CD4-positive, alpha-beta T cell treated with Interleukin-21 for 1 hour (primary cell): ENCODE results near the gene C3orf33.
"Not testable (repeated sequence)": the region's sequence is repeated elsewhere in the genome, so short reads cannot be mapped to it uniquely, and the experiment has no call there.

Experiments
- DNase-seq: peaks from one replicate; pipeline ENCODE4 v3.0.0-alpha.2; 2020

The C3orf33 gene, protein sequence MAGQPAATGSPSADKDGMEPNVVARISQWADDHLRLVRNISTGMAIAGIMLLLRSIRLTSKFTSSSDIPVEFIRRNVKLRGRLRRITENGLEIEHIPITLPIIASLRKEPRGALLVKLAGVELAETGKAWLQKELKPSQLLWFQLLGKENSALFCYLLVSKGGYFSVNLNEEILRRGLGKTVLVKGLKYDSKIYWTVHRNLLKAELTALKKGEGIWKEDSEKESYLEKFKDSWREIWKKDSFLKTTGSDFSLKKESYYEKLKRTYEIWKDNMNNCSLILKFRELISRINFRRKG

DNA sequence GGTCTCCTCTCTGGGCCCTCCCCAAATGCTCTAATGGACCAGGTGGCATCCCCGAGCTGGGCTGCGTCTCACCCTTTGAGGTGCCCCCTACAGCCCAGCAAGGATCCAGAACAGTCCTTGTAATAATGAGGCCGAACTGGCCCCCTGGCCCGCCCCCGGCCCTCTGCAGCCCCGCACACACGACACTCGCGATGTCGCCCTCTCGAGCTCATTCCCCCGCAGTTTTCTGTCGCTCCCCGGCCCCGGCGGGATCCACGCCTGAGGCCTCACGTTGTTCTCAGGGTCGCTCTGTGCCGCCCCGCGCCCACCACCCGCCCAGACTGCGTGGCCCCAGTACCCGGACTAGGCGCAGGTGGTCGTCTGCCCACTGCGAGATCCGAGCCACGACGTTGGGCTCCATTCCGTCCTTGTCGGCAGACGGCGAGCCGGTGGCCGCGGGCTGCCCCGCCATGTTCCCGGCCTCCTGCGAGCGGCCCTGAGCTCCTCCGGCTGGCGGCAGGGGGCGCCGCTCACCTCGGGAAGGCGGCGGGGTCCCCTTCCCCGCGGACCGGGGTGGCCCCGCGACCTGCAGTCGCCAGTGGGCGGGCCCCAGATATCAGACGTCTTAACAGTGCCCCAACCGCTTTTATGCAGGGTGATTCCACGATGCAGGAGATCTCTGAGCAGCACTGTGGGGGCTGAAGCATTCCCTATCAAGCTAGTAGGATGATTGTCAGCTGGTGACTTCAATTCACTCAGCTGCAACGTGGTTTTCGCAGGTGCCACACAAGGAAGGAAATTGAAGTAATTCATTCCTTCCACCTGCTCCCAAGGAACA lies at the start of gene C3orf33:
C3orf33 (minus strand) TSS at position 477 of the 817 bp plus-strand sequence; CDS start at position 451, 26 bp downstream.
- DNase-seq = peak; percentile 82

DNA sequence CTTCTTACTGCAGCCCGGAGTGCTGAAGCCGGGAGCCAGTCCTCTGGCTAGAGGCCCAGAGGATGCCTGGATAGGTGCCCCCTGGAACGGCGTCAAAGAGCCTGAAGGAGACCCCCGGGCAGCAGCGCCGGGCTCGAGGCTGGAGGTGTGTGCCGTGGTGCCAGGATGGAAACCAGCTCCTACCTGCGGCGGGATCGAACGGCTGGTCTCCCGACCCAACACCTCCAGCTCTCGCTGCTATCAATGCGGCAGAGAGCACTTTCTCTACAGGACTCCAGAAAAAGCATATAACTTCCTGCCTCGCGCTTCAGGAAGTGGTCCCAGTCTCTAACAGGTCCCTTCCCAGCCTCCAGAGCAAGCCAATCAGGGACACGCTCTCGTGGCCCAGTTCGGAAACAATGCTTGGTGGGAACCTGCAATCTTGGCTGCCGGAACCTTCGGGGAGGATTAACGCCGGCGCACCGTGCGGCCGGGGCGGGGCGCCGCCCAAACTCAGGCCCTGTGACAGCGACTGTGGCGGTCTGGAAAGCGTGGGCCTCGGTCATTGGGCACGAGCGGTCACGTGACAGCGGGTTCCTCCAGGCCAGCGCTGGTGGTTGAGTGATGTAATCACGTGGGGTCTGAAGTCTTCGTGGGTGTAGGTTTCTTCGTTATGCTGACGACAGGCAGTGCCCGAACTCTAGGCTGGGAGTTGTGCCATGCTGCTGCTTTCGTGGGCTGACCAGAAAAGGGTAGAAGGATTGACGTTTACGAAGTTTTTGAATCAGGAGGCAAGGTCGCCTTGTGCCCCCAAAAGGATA lies 48.3 kb upstream of the C3orf33 start, which contains the start of gene SLC33A1:
SLC33A1 (minus strand) TSS at position 287 of the 800 bp plus-strand sequence. CDS start 430 bp downstream, outside the sequence.
- DNase-seq = peak; percentile 99

DNA sequence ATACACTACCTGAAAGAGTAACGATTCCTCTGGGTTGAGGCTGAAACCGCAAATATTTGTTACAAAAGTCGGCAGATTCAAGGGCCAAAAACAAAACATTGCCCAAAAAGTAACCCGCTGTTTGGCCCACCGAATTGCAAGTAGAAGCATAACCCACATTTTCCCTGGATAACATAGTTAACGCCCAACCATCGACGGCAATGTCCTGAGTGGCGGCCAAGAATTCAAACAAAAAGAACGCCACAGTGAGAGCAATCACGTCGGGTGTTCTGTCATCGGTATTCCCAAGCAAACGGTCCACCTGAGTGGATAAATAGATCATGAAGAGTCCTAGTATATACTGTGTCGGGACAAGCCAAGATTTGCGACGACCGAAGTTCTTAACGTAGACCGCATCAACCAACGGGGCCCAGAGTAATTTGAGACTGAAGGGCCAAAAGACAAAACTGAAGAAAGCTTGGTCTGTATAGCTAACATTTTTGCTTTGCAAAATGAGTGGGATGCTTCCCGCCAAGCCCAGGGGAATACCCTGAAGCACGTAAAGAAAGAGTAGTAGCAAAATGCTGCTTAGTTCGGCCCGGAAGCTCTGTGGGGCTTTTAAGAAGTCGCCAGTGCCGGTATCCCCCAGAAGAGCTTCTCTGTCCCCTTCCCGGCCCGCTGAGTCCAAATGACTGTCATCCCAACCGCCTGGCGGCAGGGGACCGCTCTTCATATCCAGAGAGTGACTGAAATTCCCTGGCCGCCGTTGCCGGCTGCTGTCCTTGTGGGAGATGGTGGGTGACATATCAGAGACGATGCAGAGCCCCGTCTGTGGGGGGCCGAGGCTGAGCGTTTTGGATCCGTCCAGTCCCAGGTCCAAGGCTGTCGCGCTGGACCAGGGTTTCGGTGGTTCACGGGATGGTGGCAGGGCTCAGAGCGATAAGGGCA lies 47.4 kb upstream of the C3orf33 start:
- peak; percentile 29 for DNase-seq

DNA sequence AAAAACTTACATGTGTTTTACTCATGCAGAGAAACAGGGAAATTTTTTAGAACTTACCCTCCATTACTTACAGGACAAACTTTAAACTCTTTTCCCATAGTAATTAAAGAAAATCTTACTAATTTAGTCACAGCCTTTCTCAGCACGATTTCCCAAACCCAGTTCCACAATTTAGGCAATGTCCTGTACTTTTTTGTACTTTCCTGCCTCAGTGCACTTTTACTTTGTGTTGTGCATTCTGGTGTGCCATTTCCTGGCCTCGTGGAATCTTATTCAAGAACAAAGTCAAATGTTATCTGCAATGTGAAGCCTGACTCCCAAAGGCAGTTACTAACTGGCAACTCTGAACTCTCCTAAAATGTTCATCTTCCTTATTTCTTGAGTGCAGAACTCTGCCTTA lies 46.3 kb upstream of the C3orf33 start:
- DNase-seq = no peak

DNA sequence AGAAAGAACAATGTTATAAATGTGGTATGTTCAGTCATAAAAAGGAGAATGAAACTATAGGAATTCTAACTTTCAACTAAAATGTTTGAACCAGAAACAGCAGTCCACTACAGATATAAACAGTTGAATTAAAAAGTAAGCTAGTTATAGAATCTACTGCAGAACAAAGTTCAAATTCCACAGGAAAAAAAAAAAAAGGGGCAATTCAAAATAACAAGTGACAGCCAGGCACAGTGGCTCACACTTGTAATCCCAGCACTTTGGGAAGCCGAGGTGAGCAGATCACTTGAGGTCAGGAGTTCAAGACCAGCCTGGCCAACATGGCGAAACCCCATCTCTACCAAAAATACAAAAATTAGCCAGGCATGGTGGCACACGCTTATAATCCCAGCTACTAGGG lies 43.3 kb upstream of the C3orf33 start:
- DNase-seq = not testable (repeated sequence)

- no peak for DNase-seq
Observed at GRCh38 chr3:155847993-155848392, 41.9 kb upstream of the C3orf33 start.

- DNase-seq = no peak
Observed at GRCh38 chr3:155846119-155846518, 40.0 kb upstream of the C3orf33 start.

GRCh38 chr3:155843569-155843968 lies 37.5 kb upstream of the C3orf33 start:
- DNase-seq = no peak

GRCh38 chr3:155835341-155836071 lies 29.4 kb upstream of the C3orf33 start:
- DNase-seq = no peak

DNA sequence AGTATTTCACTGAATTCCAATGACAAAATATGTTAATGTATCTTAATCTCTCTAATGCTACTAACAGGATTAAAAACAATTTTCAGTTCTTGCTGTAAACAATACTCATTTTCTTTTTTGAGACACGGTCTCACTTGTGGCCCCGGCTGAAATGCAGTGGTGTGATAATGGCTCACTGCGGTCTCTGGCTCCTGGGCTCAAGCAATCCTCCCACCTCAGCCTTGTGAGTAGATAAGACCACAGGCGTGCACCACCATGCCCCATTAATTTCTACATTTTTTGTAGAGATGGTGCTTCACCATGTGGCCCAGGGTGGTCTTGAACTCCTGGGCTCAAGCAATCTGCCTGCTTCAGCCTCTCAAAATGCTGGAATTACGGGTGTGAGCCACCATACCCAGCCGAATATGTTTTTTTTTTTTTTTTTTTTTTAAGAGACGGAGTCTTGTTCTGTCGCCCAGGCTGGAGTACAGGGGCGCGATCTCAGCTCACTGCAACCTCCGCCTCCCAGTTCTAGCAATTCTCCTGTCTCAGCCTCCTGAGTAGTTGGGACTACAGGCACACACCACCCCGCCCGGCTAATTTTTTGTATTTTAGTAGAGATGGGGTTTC lies 22.5 kb upstream of the C3orf33 start:
- not testable (repeated sequence) for DNase-seq

- no peak for DNase-seq
Observed at GRCh38 chr3:155815030-155815545, 9.0 kb upstream of the C3orf33 start.

DNA sequence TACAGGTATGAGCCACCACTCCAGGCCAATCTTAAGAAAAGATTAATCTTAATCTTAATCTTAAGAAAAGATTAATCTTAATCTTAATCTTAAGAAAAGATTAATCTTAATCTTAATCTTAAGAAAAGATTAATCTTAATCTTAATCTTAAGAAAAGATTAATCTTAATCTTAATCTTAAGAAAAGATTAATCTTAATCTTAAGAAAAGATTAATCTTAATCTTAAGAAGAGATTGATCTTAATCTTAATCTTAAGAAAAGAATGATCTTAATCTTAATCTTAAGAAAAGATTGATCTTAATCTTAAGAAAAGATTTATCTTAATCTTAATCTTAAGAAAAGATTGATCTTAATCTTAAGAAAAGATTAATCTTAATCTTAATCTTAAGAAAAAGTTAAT lies 7.1 kb upstream of the C3orf33 start:
- DNase-seq = not testable (repeated sequence)

GRCh38 chr3:155809181-155809580 lies 3.1 kb upstream of the C3orf33 start:
- DNase-seq = no peak

DNA sequence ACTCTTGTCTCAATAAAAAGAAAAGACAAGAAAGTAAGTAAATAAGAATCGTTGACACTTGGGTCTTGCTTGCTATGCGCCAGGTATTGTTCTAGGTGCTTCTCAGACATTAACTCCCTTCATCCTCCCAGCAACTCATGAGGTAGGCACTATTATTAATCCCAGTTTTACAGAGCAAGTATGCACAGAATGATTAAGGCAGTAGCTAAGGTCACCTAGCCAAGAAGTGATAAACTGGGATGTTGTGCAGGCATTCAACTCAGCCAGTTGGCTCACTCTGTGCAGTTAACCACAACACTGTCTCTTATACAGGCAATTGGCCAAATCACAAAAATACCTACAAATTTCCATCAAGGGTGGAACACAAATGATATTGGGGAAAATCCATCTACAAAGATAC lies 1.7 kb upstream of the C3orf33 start:
- no peak for DNase-seq

DNA sequence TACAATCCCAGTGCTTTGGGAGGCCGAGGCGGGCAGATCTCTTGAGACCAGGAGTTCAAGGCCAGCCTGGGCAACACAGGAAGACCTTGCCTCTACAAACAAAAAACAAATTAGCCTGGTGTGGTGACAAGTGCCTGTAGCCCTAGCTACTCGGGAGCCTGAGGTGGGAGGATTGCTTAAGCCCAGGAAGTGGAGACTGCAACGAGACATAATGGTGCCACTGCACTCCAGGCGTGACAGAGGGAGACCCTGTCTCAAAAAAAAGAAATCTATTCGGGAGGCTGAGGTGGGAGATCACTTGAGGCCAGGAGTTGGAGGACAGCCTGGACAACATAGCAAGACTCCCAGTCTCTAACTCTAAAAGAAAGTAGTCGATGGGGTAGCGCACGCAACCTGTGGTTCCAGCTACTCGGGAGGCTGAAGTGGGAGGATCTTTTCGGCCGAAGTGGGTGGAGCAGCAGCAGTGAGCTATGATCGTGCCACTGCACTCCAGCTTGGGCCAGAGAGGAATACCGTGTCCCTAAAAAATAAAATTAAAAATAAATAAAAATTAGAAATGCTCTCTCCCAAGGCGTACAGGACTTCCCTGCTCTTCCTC lies 775 bp downstream of the C3orf33 start:
- peak; percentile 39 for DNase-seq

DNA sequence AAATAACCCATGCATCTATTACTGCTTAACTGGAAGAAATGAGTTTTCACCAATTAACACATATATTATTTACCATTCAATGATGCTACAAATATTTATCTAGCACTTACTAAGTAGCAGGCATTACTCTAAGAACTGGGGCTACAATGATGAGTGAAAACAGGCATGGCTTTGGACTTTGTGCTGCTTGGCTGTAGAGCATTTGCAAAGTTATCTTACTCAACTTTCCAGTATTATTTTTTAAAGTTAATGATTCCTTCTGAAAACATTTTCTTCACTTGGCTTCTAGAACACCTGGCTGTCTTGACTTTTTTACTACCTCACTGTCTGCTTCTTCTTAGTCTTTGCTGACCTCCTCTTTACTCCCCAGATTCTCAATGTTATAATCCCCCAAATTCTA lies 1.8 kb downstream of the C3orf33 start:
- DNase-seq = no peak

DNA sequence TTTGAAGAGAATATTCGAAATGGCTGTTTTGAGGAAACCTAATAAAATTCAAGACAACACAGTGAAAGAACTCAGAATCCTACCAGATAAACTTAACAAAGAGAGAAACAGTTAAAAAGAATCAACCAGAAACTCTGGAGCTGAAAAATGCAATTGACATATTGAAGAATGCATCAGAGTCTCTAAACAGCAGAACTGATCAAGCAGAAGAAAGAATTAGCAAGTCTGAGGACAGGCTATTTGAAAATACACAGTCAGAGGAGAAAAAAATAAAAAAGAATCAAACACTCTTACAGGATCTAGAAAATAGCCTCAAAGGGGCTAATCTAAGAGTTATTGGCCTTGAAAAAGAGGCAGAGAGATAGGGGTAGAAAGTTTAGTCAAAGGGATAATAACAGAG lies 13.5 kb downstream of the C3orf33 start:
- no peak for DNase-seq

DNA sequence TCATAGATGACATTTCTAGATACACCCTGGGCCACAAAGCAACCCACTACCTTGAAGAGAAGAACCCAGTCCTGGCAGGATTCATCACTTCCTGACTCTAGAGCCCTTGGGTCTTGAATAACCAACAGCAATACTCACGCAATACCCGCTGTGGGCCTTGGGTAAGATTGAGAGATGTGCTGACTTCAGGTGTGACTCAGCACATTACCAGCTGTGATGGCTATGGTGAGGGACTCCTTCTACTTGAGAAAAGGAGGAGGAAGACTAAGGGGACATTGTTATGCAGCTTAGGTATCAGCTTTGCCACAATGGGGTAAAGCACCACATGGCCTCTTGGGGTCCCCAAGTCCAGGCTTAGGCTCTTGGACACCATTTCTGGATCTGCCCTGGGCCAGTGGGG lies 14.9 kb downstream of the C3orf33 start:
- DNase-seq = no peak

GRCh38 chr3:155790272-155790925 lies 15.7 kb downstream of the C3orf33 start:
- DNase-seq = no peak
